Astrocyte (in vitro differentiated cells and primary cell): ENCODE results near the gene LTB4R. TPM values are rescaled to one million over a fixed set of nuclear protein-coding genes. Genes with fewer than 3 reads are reported as not detected.

ENCODE experiments used
- DNase-seq: peaks from one replicate; pipeline ENCODE4 v3.0.0-alpha.2; 2010; ENCODE audit warnings: low read depth
- FAIRE-seq: peaks from 2 replicates; lab custom pipeline; 2011; peaks lifted over from hg19 to GRCh38; lab: Jason Lieb, UNC
- H2AFZ ChIP-seq: 2 replicates; pipeline ENCODE4 v1.6.0; 2012; ENCODE audit warnings: low read depth, low read length, inconsistent platforms
- H3K27ac ChIP-seq: 2 replicates; pipeline ENCODE4 v1.5.1; 2011; ENCODE audit warnings: low read depth, low read length, inconsistent platforms
- H3K27me3 ChIP-seq: 2 replicates; pipeline ENCODE4 v1.6.0; 2011; ENCODE audit warnings: low read length, inconsistent platforms; ENCODE audit not compliant: insufficient read depth
- H3K36me3 ChIP-seq: 2 replicates; pipeline ENCODE4 v1.5.1; 2011; ENCODE audit warnings: low read length, inconsistent platforms; ENCODE audit not compliant: insufficient read depth
- H3K4me1 ChIP-seq: 2 replicates; pipeline ENCODE4 v1.5.1; 2011; ENCODE audit warnings: low read length, inconsistent platforms; ENCODE audit not compliant: insufficient read depth
- H3K4me2 ChIP-seq: 2 replicates; pipeline ENCODE4 v1.6.0; 2012; ENCODE audit warnings: low read length, inconsistent platforms
- H3K4me3 ChIP-seq: 2 replicates; pipeline ENCODE4 v1.5.1; 2011; ENCODE audit warnings: low read depth, mild to moderate bottlenecking, low read length, inconsistent platforms; ENCODE audit not compliant: insufficient read depth
- H3K79me2 ChIP-seq: 2 replicates; pipeline ENCODE4 v1.6.0; 2012; ENCODE audit warnings: mild to moderate bottlenecking, low read length, inconsistent platforms; ENCODE audit not compliant: insufficient read depth
- H3K9ac ChIP-seq: 2 replicates; pipeline ENCODE4 v1.6.0; 2012; ENCODE audit warnings: mild to moderate bottlenecking, low read length, inconsistent platforms
- H3K9me3 ChIP-seq: 2 replicates; pipeline ENCODE4 v1.5.1; 2012; ENCODE audit warnings: low read depth, mild to moderate bottlenecking, low read length, inconsistent platforms; ENCODE audit not compliant: insufficient read depth
- H4K20me1 ChIP-seq: 2 replicates; pipeline ENCODE4 v1.6.0; 2012; ENCODE audit warnings: low read length, inconsistent platforms; ENCODE audit not compliant: insufficient read depth
- H3K27ac Mint-ChIP-seq: one replicate; pipeline ENCODE4 v1.8.0; 2021; ENCODE audit warnings: mild to moderate bottlenecking, mixed read lengths; ENCODE audit not compliant: unreplicated experiment
- H3K27me3 Mint-ChIP-seq: one replicate; pipeline ENCODE4 v1.8.0; 2021; ENCODE audit warnings: low read depth, mixed read lengths; ENCODE audit not compliant: unreplicated experiment
- H3K36me3 Mint-ChIP-seq: one replicate; pipeline ENCODE4 v1.8.0; 2021; ENCODE audit warnings: low read depth, mixed read lengths; ENCODE audit not compliant: unreplicated experiment
- H3K4me1 Mint-ChIP-seq: one replicate; pipeline ENCODE4 v1.8.0; 2021; ENCODE audit warnings: low read depth, mixed read lengths; ENCODE audit not compliant: unreplicated experiment
- H3K4me3 Mint-ChIP-seq: one replicate; pipeline ENCODE4 v1.8.0; 2021; ENCODE audit warnings: mild to moderate bottlenecking, moderate library complexity, mixed read lengths; ENCODE audit not compliant: unreplicated experiment
- H3K9me3 Mint-ChIP-seq: one replicate; pipeline ENCODE4 v1.8.0; 2021; ENCODE audit warnings: mild to moderate bottlenecking, mixed read lengths; ENCODE audit not compliant: unreplicated experiment
- EZH2 ChIP-seq: IDR thresholded peaks from 2 replicates; pipeline ENCODE4 v1.6.1; 2012; ENCODE audit warnings: mild to moderate bottlenecking, low read length, inconsistent platforms; ENCODE audit not compliant: insufficient read depth
- total RNA-seq: library from RNA; stranded (reverse); gene quantifications from 2 replicates; pipeline ENCODE4 v1.2.1, GENCODE V29; 2021
- TF ChIP-seq, protein P1 (sequence below): IDR thresholded peaks from 2 replicates; pipeline ENCODE4 v1.5.1; 2011; ENCODE audit warnings: low read depth, mild to moderate bottlenecking, inconsistent platforms, low read length, moderate library complexity; ENCODE audit not compliant: insufficient read depth

LTB4R gene
- total RNA-seq, 1 donor from 2014 or later = 5.5 TPM

DNA sequence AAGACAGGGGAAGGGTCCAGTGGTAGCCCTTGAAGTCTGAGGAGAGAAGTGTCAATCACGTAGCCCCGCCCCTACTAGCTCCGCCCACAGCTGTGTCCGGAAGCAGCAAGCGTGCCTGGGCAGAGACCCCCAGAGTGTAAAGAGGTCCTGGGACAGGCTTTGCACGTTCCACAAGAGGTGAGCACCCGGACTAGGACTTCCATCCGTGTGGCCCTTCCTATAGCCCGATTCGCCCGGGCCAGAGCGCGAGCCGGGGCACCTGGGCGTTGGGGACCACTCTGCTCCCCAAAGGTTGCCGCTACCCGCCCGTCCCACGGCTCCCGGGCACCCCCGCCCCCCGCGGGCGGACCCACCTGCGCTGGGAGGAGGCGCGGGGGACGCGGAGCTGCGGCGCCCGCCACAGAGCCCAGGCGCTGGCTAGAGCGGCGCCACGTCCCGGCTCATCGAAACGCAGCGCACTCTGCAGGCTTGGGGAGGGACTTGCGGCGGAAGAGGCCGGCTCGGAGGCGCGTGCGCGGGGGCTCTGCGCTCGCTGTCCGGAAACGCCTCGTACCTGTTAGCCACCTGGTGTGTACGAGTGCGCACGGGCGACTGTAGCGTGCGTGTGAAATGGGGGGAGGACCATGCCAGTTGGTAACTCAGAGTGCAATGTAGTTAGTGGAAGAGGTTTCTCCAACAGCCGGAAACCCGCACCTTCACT lies 40.0 kb upstream of the LTB4R start, which contains the start of gene RABGGTA:
RABGGTA (minus strand) TSS at position 464 of the 700 bp plus-strand sequence. CDS start 482 bp downstream, outside the sequence.
- H3K36me3 ChIP-seq = peaks cover 7% of the 10 kb centered on the region
- H3K9ac ChIP-seq = peak within 1 kb of the TSS; percentile 94
- Mint-ChIP-seq H3K4me1 (peaks cover 7% of the 10 kb centered on the region), H3K4me3 (peak within 1 kb of the TSS; percentile 92), H3K9me3 (no peaks in the 10 kb centered on the region), H3K27me3 (no peaks in the 10 kb centered on the region), H3K36me3 (peaks cover 19% of the 10 kb centered on the region), H3K27ac (peak within 1 kb of the TSS; percentile 93)
- H3K9me3 ChIP-seq = no peaks in the 10 kb centered on the region
- no peaks in the 10 kb centered on the region for H3K79me2 ChIP-seq
- no peak for TF ChIP-seq EZH2
- TF ChIP-seq, protein P1, sequence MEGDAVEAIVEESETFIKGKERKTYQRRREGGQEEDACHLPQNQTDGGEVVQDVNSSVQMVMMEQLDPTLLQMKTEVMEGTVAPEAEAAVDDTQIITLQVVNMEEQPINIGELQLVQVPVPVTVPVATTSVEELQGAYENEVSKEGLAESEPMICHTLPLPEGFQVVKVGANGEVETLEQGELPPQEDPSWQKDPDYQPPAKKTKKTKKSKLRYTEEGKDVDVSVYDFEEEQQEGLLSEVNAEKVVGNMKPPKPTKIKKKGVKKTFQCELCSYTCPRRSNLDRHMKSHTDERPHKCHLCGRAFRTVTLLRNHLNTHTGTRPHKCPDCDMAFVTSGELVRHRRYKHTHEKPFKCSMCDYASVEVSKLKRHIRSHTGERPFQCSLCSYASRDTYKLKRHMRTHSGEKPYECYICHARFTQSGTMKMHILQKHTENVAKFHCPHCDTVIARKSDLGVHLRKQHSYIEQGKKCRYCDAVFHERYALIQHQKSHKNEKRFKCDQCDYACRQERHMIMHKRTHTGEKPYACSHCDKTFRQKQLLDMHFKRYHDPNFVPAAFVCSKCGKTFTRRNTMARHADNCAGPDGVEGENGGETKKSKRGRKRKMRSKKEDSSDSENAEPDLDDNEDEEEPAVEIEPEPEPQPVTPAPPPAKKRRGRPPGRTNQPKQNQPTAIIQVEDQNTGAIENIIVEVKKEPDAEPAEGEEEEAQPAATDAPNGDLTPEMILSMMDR = peak; percentile 27
- peak within 1 kb of the TSS; percentile 94 for H3K4me2 ChIP-seq
- peak within 1 kb of the TSS; percentile 82 for H3K4me3 ChIP-seq
- no peak for FAIRE-seq
- peaks cover 5% of the 10 kb centered on the region for H3K4me1 ChIP-seq
- peak within 1 kb of the TSS; percentile 93 for H2AFZ ChIP-seq
- DNase-seq = peak; percentile 74
- no peaks in the 10 kb centered on the region for H3K27me3 ChIP-seq
- H4K20me1 ChIP-seq = no peaks in the 10 kb centered on the region
- H3K27ac ChIP-seq = peak within 1 kb of the TSS; percentile 92

- Histone ChIP-seq H3K4me3 (peak overlapping the region; percentile 82), H4K20me1 (peaks cover 1% of the 10 kb centered on the region), H3K79me2 (no peaks in the 10 kb centered on the region), H2AFZ (peak overlapping the region; percentile 93), H3K36me3 (peaks cover 7% of the 10 kb centered on the region), H3K9me3 (no peaks in the 10 kb centered on the region), H3K27me3 (no peaks in the 10 kb centered on the region), H3K4me1 (peaks cover 5% of the 10 kb centered on the region), H3K9ac (peak overlapping the region; percentile 94), H3K27ac (peak overlapping the region; percentile 92), H3K4me2 (peak overlapping the region; percentile 94)
- peak overlapping the region; percentile 71 for H3K27ac Mint-ChIP-seq
- H3K4me3 Mint-ChIP-seq = peak overlapping the region; percentile 85
- no peaks in the 10 kb centered on the region for H3K9me3 Mint-ChIP-seq
- FAIRE-seq (no peak), DNase-seq (no peak)
- peaks cover 17% of the 10 kb centered on the region for H3K36me3 Mint-ChIP-seq
- TF ChIP-seq, protein P1 = no peak
- no peak for TF ChIP-seq EZH2
- H3K4me1 Mint-ChIP-seq = peaks cover 7% of the 10 kb centered on the region
- no peaks in the 10 kb centered on the region for H3K27me3 Mint-ChIP-seq
These were observed 39.5 kb upstream of the LTB4R start for GRCh38 chr14:24271834-24272263.

- H3K27ac ChIP-seq = no peak overlapping the region
- FAIRE-seq (no peak), DNase-seq (no peak)
- peak overlapping the region; percentile 85 for H3K4me3 Mint-ChIP-seq
- no peak overlapping the region for H3K9ac ChIP-seq
- peaks cover 7% of the 10 kb centered on the region for H3K4me1 Mint-ChIP-seq
- H3K4me2 ChIP-seq = no peak overlapping the region
- no peaks in the 10 kb centered on the region for H3K9me3 Mint-ChIP-seq
- H2AFZ ChIP-seq = no peak overlapping the region
- no peak overlapping the region for H3K4me3 ChIP-seq
- H3K36me3 ChIP-seq = peaks cover 7% of the 10 kb centered on the region
- H4K20me1 ChIP-seq = peaks cover 6% of the 10 kb centered on the region
- no peak overlapping the region for H3K27ac Mint-ChIP-seq
- H3K36me3 Mint-ChIP-seq = peaks cover 17% of the 10 kb centered on the region
- no peaks in the 10 kb centered on the region for H3K9me3 ChIP-seq
- peaks cover 5% of the 10 kb centered on the region for H3K4me1 ChIP-seq
- TF ChIP-seq, protein P1 = no peak
- no peak for TF ChIP-seq EZH2
- H3K27me3 Mint-ChIP-seq = no peaks in the 10 kb centered on the region
- no peaks in the 10 kb centered on the region for H3K27me3 ChIP-seq
- H3K79me2 ChIP-seq = no peaks in the 10 kb centered on the region
These were observed 38.8 kb upstream of the LTB4R start for GRCh38 chr14:24272467-24272866.
